Fibroblast of lung (primary cell): Measurements from ENCODE around the gene BBOF1. TPM values are rescaled to one million over a fixed set of nuclear protein-coding genes. Genes with fewer than 3 reads are reported as not detected.

ENCODE experiments used
- DNase-seq, 2 donors: peaks; one replicate each; pipeline versions ENCODE4 v3.0.0 to v3.0.0-alpha.2; 2010; ENCODE audit warnings: low read depth in 2 of 2
- H2AFZ ChIP-seq: 2 replicates; pipeline ENCODE4 v1.5.1; 2012; ENCODE audit warnings: low read length, control low read depth, inconsistent platforms
- H3K27ac ChIP-seq: 2 replicates; pipeline ENCODE4 v1.5.1; 2011; ENCODE audit warnings: low read length, control low read depth; ENCODE audit not compliant: insufficient read depth
- H3K27me3 ChIP-seq: 2 replicates; pipeline ENCODE4 v1.5.1; 2011; ENCODE audit warnings: mild to moderate bottlenecking, low read length; ENCODE audit not compliant: control insufficient read depth, insufficient read depth
- H3K36me3 ChIP-seq: 2 replicates; pipeline ENCODE4 v1.5.1; 2011; ENCODE audit warnings: low read length; ENCODE audit not compliant: control insufficient read depth, insufficient read depth
- H3K4me1 ChIP-seq: 2 replicates; pipeline ENCODE4 v1.5.1; 2011; ENCODE audit warnings: low read length; ENCODE audit not compliant: control insufficient read depth, insufficient read depth; ENCODE audit errors: extremely low read depth
- H3K4me2 ChIP-seq: 2 replicates; pipeline ENCODE4 v1.5.1; 2011; ENCODE audit warnings: low read length, control low read depth; ENCODE audit not compliant: insufficient read depth; ENCODE audit errors: extremely low read depth
- H3K4me3 ChIP-seq, 4 experiments: fragments of 200-600 bp in 1 of 4; sonication (generic) in 1 of 4; replicated peaks in 1 of 4; 2 replicates each; pipeline ENCODE4 v1.5.1; 2011 to 2016; ENCODE audit warnings: low read length in 4 of 4, low read depth in 3 of 4, mild to moderate bottlenecking in 3 of 4, control low read depth in 2 of 4, inconsistent platforms in 1 of 4, mixed read lengths in 1 of 4; ENCODE audit not compliant: insufficient read depth in 1 of 4; ENCODE audit errors: control extremely low read depth in 1 of 4
- H3K79me2 ChIP-seq: 2 replicates; pipeline ENCODE4 v1.5.1; 2012; ENCODE audit warnings: mild to moderate bottlenecking, low read length, inconsistent platforms; ENCODE audit not compliant: control insufficient read depth, insufficient read depth
- H3K9ac ChIP-seq: 2 replicates; pipeline ENCODE4 v1.5.1; 2011; ENCODE audit warnings: mild to moderate bottlenecking, low read length, control low read depth; ENCODE audit not compliant: insufficient read depth
- H3K9me3 ChIP-seq: 2 replicates; pipeline ENCODE4 v1.5.1; 2012; ENCODE audit warnings: low read depth, low read length; ENCODE audit not compliant: control insufficient read depth, insufficient read depth
- H4K20me1 ChIP-seq: 2 replicates; pipeline ENCODE4 v1.5.1; 2011; ENCODE audit warnings: low read length; ENCODE audit not compliant: control insufficient read depth, insufficient read depth; ENCODE audit errors: extremely low read depth
- EZH2 ChIP-seq: IDR thresholded peaks from 2 replicates; pipeline ENCODE4 v1.5.1; 2012; ENCODE audit warnings: low read length, control low read depth, mild to moderate bottlenecking; ENCODE audit errors: missing control alignments
- polyA plus RNA-seq, 2 donors: library from polyadenylated mRNA; depleted of rRNA in 1 of 2; stranded (reverse) in 1 of 2; unstranded in 1 of 2; fragments of >200 nt; gene quantifications; 2 replicates each; pipeline ENCODE4 v1.2.1, GENCODE V29; 2011 to 2012; ENCODE audit warnings: missing spikeins in 1 of 2
- total RNA-seq: library from RNA; depleted of rRNA; stranded (reverse); fragments of >200 nt; gene quantifications from 2 replicates; pipeline ENCODE4 v1.2.1, GENCODE V29; 2014
- TF ChIP-seq, protein P1 (sequence below), 2 donors: IDR thresholded peaks in 1 of 2; conservative IDR thresholded peaks in 1 of 2; 1 replicate in 1 of 2; 2 replicates in 1 of 2; pipeline ENCODE4 v1.5.1; 2011 to 2012; ENCODE audit warnings: low read length in 2 of 2, control low read depth in 1 of 2, inconsistent platforms in 1 of 2, low read depth in 1 of 2, mild to moderate bottlenecking in 1 of 2

Gene BBOF1
- total and polyA plus RNA-seq, 2 donors (not counting 1 experiment from before 2014, with no cell fraction given), result 3.8 to 7.8 TPM

DNA sequence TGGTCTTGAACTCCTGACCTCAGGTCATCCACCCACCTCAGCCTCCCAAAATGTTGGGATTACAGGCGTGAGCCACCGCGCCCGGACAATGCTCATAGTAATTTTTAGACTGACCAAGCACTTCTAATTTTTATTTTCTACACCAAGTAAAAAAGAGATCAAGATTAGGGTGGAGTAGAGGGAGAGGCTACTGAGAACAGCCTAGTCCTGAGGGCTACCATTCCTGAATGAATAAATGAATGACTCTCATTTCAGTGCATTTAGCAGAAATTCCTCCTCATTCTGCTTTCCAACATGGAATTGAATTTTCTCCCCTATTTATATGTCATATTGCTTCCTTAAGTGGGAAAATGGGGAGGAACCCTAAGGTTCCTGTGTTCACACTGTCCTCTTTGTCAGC lies 26.4 kb downstream of the BBOF1 start:
- Histone ChIP-seq H3K4me1 (no peaks in the 10 kb centered on the region), H3K27ac (no peak overlapping the region), H3K27me3 (no peaks in the 10 kb centered on the region), H3K4me3 (no peak overlapping the region), H3K36me3 (no peaks in the 10 kb centered on the region), H3K9me3 (no peaks in the 10 kb centered on the region), H3K79me2 (no peaks in the 10 kb centered on the region), H4K20me1 (no peaks in the 10 kb centered on the region), H3K9ac (no peak overlapping the region), H3K4me2 (no peak overlapping the region), H2AFZ (no peak overlapping the region)
- TF ChIP-seq, protein P1, sequence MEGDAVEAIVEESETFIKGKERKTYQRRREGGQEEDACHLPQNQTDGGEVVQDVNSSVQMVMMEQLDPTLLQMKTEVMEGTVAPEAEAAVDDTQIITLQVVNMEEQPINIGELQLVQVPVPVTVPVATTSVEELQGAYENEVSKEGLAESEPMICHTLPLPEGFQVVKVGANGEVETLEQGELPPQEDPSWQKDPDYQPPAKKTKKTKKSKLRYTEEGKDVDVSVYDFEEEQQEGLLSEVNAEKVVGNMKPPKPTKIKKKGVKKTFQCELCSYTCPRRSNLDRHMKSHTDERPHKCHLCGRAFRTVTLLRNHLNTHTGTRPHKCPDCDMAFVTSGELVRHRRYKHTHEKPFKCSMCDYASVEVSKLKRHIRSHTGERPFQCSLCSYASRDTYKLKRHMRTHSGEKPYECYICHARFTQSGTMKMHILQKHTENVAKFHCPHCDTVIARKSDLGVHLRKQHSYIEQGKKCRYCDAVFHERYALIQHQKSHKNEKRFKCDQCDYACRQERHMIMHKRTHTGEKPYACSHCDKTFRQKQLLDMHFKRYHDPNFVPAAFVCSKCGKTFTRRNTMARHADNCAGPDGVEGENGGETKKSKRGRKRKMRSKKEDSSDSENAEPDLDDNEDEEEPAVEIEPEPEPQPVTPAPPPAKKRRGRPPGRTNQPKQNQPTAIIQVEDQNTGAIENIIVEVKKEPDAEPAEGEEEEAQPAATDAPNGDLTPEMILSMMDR (conservative IDR thresholded peaks at IDR 0.05 in 1 of 2, IDR thresholded peaks at IDR 0.05 in 1 of 2; ENCODE audit: low read depth in 1 of 2, low read length in 2 of 2), result no peak
- TF ChIP-seq EZH2, result no peak
- DNase-seq, result no peak

DNA sequence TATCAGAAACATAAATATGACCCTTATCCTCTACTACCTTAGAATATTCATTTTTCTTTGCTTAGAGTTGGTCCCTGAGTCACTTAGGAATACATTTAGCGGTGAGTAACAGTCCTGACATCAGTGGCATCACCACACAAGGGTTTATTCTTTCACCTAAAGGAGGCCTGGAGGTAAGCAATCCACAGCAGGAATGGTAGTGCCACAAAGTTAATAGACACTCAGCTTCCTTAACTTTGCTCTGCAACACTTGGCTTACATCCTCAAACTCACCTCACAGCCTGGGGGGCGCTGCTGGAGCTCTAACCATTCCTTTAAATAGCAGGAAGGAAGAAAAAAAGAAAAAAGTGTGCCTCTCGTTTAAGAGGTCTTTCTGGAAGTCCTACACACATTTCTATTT lies 29.1 kb downstream of the BBOF1 start:
- H3K79me2 ChIP-seq, result no peaks in the 10 kb centered on the region

DNA sequence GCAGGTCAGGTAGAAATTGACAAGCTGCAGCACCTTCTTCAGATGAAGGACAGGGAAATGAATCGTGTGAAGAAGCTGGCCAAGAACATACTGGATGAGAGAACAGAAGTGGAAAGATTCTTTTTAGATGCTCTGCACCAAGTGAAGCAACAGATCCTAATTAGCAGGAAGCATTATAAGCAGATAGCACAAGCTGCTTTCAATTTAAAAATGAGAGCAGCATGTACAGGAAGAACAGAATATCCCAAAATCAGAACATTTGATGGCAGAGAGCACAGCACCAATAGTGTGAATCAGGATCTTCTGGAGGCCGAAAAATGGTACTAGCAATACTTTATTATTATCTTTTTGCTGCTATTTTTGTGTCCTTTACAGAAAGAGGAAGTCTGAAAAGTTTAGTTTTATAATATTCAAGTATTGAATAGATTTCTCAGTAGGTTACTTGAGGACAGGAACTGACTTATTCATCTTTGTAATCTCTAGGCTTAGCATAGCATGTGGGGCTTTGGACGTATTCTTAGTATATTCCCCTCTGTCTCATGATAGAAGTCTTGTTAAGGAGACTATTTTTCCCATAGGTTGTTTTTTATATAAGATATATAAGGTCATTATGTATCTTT lies 30.8 kb downstream of the BBOF1 start:
- Histone ChIP-seq H4K20me1 (no peaks in the 10 kb centered on the region), H3K79me2 (no peaks in the 10 kb centered on the region), H3K27ac (no peak overlapping the region), H3K4me1 (no peaks in the 10 kb centered on the region), H3K4me2 (no peak overlapping the region), H3K9me3 (no peaks in the 10 kb centered on the region), H2AFZ (no peak overlapping the region), H3K27me3 (no peaks in the 10 kb centered on the region), H3K36me3 (no peaks in the 10 kb centered on the region), H3K9ac (no peak overlapping the region), H3K4me3 (no peak overlapping the region)
- no peak for TF ChIP-seq EZH2
- TF ChIP-seq, protein P1 (conservative IDR thresholded peaks at IDR 0.05 in 1 of 2, IDR thresholded peaks at IDR 0.05 in 1 of 2; ENCODE audit: low read depth in 1 of 2, low read length in 2 of 2), result no peak
- DNase-seq, result no peak

More for the DNA sequence above, 29.1 kb downstream of the BBOF1 start:
- Histone ChIP-seq H3K4me3 (no peak overlapping the region), H3K9me3 (no peaks in the 10 kb centered on the region), H3K36me3 (no peaks in the 10 kb centered on the region), H3K4me1 (no peaks in the 10 kb centered on the region), H3K27me3 (no peaks in the 10 kb centered on the region), H2AFZ (no peak overlapping the region), H3K27ac (no peak overlapping the region), H4K20me1 (no peaks in the 10 kb centered on the region), H3K4me2 (no peak overlapping the region), H3K9ac (no peak overlapping the region)
- TF ChIP-seq, protein P1 (conservative IDR thresholded peaks at IDR 0.05 in 1 of 2, IDR thresholded peaks at IDR 0.05 in 1 of 2; ENCODE audit: low read depth in 1 of 2, low read length in 2 of 2), result no peak
- peak in 1 of 2 donors; percentile 36 for DNase-seq
